NCI-H2029 (cell line): ENCODE measurements around the gene TVP23A.
"Not testable (repeated sequence)": the region's sequence is repeated elsewhere in the genome, so short reads cannot be mapped to it uniquely, and the experiment has no call there.

ENCODE experiments used
- DNase-seq: peaks from one replicate; lab custom pipeline; 2025; lab: John Stamatoyannopoulos, UW

Gene TVP23A

DNA sequence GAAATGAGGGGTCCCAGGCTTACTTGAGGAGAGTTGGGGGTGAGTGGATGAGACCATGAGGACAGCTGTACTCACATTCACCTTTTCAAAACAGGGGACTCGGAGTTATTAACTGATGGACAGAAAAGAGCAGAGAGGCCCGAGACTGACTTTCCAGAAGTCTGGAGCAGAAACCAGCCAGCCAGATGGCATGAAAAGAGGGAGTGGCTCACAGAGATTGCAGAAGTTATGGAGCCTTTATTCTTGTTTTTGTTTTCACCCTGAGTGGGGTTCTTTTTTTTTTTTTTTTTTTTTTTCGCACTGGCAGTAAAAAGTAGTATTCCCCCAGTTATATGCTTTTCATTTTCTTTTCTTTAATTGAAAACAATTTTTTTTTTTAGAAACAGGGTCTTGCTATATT is 18.9 kb downstream of the TVP23A start:
- DNase-seq, result no peak

DNA sequence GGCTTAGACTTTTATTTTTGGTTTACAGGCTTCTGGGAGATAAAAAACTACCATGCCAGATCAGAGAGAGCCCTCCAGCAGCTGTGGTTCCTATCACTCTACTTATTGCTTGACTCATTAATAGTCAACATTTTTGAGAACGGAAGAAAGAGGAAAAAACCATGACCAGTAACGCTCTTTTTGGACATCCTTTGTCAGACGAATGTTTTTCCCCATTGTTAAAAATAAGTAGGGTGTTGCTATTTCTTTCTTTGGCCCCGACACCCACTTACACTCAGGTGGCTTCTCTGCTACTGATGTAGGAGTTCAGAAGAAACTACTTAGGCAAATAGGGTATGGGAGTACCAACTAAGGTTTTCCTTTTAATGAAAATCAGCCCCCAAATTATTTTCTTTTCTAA is 27.5 kb downstream of the TVP23A start:
- DNase-seq, result no peak

DNA sequence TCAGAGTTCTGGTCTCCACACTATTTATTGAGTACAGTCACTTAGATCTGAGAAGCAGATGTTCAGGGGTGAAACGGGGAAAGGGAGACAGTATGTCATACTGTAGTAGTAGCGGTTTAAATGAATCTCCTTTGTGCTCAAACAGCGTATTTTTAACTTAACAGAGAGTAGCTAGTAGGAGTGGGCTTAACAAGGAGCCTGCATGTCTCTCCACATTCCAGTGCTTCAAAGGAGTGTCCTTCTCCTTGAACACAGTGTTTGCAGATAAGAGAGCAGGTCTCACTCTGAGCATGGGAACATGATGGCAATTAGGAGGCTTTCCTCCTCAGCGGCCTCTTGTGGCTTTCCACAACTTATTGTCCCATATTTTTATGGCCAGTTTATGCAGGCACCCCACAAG is 30.0 kb downstream of the TVP23A start:
- not testable (repeated sequence) for DNase-seq

DNA sequence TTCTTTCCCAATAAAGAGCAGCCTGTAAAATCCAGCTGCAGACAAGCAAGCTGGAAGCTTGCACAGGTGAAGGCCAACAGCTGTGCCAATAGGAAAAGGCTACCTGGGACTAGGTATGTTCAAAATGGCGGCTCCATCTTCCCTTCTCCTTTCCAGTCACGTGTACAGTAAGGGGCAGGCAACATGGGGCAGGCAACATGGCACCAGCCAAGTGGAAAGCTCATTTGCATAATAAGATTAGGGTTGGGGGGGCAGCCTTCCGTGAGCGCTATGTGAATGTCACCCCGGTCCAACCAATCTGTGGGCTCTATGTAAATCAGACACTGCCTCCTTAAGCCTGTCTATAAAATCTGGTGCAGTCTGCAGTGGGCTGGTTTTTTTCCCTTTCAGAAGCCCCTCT is 31.3 kb downstream of the TVP23A start:
- no peak for DNase-seq

DNA sequence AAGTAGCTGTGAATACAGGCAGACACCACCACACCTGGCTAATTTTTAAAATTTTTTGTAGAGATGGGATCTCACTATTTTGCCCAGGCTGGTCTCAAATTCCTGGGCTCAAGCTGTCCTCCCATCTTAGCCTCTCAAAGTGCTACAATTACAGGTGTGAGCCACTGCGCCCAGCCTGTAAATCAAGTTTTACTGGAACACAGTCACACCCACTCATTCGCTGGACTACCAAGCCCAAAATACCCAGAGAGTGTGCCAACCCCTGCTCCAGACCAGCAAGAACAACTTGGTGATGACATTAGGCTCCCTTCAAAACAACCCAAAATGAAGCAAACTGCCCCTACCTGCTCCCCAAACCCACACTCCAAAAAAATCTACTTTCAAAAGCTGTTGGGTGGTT is 36.0 kb downstream of the TVP23A start:
- no peak for DNase-seq

DNA sequence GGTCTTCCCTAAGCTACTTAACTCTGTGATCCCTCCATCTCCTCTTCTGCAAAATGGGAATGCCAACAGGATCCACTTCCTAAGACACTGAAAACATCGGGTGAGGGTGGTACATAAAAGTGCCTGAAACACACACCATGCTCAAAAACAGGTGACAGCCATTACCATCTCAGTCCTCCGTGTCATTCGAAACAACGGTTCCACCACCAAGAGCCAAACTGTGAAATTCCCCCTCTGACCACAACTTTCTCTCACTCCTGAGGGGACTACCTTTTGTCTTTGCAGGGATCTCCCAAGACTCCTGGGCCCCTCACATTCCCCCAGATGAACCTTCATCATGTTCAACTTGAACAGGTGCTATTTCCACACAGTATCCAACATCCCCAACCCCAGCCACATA is 38.0 kb downstream of the TVP23A start:
- no peak for DNase-seq

DNA sequence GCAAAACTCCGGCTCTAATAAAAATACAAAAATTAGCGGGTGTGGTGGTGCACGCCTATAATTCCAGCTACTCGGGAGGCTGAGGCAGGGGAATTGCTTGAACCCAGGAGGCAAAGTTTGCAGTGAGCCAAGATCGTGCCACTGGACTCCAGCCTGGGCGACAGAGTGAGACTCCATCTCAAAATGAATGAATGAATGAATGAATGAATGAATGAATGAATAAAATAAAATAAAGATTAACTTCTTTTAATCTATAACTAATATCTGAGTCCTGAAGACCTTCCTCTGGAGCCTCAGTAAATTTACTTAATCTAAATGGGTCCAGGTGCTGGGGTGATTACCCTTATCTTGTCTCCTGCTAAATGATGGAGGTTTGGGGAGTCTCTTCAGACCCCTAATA is 38.7 kb downstream of the TVP23A start:
- not testable (repeated sequence) for DNase-seq

DNA sequence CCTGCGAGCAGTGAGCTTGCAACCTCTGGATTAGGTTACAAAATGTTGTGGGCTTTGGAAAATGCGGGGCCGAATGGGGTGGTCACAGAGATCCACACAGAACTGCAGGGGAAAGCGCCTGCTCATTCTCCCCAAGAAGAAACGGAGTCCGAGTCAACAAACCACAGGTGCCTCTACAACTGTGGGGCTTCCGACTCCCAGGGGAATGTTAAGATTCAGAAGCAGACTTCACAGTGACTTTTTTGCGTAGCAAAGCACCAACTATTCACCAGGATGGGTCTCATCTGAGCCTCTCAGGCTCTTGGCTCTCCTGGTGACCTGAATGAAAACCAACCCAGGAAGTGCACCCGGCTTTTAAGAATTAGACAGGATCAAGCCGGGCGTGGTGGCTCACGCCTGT is 41.2 kb downstream of the TVP23A start:
- no peak for DNase-seq

DNA sequence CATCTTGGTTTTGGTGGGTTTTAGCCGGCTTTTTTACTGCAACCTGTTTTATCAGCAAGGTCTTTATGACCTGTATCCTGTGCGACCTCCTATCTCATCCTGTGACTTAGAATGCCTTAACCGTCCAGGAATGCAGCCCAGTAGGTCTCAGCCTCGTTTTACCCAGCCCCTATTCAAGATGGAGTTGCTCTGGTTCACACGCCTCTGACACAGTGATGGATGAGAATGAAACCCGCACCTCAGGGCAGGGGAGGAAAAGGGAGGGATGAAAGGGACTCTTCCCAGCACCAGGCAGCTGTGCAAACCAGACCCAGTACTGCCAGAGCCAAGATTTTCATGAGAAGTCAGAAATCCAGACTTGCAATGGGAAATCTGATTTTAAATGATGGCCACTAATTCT is 41.7 kb downstream of the TVP23A start:
- DNase-seq, result not testable (repeated sequence)

DNA sequence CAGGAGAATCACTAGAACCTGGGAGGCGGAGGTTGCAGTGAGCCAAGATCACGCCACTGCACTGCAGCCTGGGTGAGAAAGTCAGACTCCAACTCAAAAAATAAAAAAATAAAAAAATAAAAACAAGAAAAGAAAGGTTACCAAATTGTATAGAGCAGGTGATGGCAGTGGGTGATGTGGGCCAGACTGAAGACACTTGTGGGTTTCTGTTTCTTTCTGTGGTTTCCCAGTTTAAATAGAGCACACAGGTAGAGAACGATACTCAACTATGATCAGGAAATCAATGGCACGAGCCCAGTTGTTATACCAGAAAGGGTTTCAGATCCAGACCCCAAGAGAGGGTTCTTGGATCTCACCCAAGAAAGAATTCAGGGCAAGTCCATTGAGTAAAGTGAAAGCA is 42.3 kb downstream of the TVP23A start:
- no peak for DNase-seq

DNA sequence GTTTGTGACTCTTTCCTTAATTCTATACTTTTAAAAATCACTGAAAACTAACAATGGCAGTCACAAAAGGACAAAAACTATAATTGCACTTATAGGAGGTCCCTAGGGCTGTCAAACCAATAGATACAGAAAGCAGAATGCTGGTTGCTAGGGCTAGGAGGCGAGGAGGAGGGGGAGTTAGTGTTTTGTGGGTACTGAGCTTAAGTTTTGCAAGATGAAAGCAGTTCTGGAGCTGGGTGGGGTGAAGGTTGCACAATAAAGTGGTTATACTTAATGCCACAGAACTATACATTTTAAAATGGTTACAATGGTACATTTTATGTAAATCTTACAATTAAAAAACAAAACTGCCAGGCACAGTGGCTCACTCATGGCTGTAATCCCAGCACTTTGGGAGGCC is 47.7 kb downstream of the TVP23A start:
- no peak for DNase-seq

DNA sequence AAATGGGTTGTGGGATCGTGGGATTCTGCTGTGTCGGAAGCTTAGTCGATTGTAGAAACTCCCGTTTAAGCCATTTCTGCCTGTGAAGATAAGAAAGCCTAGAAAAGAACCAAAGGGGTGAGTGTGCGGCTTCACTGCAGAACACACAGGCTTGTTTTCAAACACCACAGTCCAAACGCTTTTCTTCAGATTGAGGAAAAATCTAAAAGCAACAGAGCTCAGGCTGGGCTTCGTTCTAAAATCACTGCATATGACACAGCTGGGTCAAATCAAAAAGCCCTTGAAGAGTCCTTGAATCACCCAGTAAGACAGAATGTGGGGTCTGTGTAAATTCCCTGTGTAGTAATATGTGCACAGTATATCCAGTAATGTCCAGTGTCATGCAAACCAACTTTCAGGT is 49.2 kb downstream of the TVP23A start:
- DNase-seq, result no peak

DNA sequence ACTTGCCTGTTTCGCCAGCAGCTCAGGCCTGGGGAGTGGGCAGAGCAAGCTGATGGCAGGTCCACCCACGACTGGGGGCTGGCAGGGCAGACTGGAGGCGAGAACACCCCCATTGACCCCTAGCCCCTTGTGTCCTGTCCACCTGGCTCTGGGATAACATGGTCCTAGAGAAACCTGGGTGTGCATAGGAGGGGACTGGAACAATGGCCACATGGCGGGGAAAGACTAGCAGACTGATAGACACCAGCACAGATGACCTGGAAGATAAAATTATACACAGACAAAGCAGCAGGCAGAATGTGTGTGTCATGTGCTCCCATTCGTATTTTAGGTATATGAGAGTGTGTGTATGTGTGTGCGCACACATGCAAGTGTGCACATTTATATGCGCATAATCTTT is 51.5 kb downstream of the TVP23A start:
- DNase-seq, result no peak

DNA sequence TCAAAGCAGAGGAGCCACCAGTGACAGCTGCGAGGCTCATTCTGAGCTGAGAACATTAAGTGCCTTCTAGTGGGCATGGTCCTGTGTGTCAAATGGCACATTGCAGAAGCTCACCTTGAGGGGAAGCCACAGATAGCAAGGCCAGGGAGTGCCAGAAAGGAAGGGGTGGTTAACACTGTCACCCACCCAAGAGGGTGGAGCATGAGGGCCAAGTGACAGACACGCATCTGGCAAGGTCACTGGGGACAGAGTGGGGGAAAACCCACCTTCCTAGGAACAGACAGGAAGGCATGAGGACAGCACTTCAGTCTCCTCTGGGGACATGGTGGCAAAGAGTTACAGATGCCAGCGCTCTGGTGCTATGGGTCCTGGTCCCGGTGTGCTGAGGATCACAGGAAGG is 52.8 kb downstream of the TVP23A start:
- DNase-seq, result no peak

DNA sequence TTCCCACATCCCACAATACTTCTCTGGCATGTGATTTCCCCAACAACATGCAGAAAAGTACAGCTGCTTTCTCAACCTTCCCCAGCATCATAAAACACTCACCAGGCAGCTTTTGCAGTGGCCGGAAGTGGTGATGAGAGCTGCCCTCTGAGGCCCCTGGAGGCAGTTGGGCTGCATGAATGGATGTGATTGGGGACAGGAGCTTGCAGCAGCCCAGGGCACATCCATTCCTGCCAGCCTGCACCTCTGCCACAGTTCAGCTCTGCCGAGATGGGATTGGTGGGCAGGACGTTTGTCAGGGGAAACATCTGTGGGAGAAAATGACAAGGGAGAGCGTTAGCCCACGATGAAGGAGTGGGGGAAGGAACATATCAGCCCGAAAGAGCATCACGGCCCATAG is 55.1 kb downstream of the TVP23A start:
- DNase-seq, result no peak

DNA sequence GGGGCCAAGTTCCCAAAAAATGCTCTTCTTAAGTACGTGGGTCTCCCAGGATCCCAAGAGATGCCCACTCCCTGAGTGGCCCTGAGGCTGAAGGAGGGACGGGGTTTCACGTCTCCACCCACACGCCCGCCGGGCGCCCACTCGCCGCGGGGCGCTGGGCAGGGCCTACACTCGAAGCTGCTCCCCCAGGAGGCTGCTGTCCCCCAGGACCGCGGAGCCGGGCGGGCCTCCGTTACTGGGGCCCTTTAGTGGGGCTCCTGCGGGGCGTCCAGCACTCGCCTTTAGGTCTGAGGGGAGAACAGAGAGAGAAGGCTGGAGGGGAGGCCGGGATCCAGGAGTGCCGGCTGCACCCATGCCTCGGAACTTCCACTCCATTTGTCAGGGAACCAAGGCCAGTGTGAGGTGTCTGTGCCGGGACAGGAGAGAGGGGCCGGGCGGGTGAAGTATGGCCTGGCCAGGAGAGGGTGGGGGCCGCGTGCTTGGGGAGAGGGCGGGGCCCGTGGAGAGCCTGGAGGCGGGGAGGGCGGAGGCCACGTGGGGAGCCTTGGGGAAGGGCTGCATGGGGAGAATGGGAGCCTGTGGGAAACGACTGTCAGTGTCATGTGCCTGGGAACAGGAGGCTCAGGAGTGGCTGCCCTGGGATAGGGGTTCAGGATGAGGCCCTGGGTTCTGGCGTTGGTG is 56.1 kb downstream of the TVP23A start:
- DNase-seq, result no peak

DNA sequence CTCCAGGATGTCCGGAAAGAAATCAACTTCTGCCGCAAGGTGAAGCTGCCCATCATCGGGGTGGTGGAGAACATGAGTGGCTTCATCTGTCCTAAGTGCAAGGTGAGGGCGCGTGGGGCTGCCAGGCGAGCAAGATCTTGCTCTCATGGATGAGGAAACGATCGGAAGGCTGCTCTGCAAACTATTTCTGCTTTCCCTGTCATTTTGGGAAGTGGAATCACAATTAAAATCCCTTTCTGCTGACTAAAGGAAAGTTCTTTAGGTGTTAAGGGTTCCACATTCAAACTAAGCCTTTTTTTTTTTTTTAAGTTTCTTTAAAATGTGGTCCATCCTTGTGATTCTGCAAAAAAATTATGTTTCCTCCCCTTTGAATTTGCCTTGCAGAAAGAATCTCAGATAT is 57.2 kb downstream of the TVP23A start:
- no peak for DNase-seq

DNA sequence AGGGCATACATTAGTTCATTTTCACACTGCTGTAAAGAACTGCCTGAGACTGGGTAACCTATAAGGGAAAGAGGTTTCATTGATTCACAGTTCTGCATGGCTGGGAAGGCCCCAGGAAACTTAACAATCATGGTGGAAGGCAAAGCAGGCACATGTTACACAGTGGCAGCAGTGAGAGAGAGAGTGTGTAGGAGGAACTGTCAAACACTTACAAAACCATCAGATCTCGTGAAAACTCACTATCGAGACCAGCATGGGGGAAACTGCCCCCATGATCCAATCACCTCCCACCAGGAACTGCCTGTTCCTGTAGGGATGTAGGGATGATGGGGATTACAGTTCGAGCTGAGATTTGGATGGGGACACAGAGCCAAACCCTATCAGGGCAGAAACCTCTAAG is 57.7 kb downstream of the TVP23A start:
- DNase-seq, result no peak

DNA sequence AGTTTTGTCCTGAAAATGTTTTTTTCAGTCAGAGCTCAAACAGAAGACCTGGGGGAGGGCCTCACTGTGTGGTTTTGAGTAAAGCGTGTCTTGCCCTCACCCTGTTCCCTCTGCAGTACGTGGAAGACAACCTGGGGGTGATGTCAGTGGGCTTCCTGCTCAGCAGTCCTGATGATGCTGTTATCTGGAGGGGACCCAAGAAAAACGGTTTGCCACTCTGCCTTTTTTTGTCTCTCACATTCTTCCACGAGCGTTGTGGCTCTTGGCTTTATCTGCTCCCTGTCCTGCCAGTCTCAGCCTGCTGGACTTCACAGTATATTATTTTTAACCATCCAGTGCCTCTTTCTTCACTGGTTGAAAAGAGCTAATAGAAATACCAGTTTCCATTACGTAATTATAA is 62.0 kb downstream of the TVP23A start:
- DNase-seq, result no peak

DNA sequence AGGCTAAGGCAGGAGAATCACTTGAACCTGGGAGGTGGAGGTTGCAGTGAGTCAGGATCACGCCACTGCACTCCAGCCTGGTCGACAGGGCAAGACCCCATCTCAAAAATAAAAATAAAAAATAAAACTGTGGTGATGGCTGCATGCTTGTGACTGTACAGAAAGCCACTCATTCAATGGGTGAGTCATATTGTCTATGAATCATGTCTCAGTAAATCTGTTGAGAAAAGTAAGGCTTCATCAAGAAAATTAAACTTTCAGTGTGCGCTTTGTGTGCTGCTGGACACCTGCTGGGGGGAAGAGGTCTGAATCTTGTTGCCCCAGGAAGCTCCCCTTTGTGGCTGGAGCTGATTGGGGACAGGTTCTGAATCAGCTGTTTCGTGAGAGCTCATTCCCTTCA is 63.7 kb downstream of the TVP23A start:
- DNase-seq, result no peak

DNA sequence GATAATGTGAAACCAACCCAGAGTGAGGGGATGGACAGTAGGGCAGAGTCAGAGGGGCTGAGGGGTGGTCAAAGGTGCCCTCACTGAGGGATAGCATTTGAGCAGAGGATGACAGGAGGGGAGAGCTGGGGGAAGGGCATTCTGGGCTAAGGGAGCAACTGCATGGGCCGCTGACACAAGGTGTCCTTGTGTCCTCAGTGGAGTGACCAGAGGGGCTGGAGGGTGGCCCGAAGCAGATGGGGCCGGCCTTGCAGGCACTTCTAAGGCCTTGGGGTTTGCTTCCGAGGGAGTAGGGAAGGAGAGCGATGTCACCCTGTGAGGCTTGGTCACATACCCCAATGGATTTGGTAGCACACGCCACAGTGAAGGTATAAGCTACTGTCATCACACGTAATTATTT is 64.9 kb downstream of the TVP23A start:
- no peak for DNase-seq

DNA sequence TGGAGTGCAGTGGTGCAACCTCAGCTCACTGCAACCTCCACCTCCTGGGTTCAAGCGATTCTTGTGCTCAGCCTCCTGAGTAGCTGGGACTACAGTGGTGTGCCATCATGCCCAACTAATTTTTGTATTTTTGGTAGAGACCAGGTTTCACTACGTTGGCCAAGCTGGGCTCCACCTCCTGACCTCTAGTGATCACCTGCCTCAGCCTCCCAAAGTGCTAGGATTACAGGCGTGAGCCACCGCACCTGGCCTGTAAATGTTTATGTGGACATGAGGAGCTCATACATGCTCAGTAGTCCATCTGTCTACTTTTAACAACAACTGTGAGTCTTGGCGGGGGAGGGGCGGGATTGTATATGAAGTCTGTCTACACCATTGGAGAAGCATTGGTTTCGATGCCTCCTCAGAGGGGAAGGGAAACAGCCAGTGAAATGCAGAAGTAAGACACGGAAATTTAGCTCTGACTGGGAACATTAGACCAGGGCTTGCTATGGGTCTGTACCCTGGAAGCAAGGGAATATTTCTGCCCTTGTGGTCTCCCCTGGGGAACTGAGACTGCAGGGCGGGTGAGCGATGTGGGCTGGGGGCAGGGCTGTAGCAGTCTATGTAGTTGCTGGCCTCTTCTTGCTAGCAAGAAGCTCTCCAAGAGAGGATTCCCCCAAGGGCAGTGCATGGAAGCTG is 65.6 kb downstream of the TVP23A start:
- no peak for DNase-seq

DNA sequence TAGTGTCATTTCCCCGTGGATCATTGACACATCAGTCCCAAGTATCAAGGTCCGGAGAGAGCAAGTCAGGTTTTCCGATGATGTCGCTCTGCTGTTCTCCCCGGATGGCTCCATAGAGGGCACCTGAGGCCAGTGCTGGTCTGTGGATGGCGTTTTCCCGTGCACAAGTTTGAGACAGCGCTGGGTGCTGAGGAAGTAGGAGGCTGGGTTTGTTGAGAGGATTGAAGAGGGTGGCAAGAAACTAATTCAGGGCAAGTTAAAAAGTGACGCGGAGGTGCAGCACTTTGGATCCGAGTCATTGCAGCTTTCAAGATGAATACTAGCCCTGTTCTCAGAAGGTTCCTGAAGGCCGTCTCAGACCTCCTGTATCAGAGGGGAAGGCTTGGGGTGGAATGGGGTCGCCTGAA is 67.3 kb downstream of the TVP23A start:
- DNase-seq, result no peak

DNA sequence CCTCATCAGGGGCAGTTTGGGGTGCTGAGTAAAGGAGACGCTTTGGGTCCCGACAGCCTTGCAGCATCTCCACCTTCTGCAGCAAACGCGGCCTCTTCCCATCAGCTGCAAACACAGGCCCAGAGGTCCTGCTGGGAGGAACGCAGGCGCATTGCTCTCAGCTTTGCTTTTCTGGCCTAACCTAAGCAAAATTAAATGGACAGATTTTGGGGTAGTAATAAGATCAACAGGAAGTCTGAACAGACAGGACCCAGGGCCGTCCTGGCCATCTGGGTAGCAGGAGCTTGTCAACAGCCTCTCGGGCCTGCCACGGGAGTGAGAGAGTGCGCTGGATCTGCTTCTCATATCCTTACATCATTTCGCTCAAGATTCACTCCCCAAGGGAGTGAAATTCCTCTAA is 67.8 kb downstream of the TVP23A start:
- no peak for DNase-seq
